Astrocyte (in vitro differentiated cells and primary cell): ENCODE data around the gene ANKDD1A. TPM values are rescaled to one million over a fixed set of nuclear protein-coding genes. Genes with fewer than 3 reads are reported as not detected.

Experiments used
- DNase-seq: peaks from one replicate; pipeline ENCODE4 v3.0.0-alpha.2; 2010; ENCODE audit warnings: low read depth
- FAIRE-seq: peaks from 2 replicates; lab custom pipeline; 2011; peaks lifted over from hg19 to GRCh38; lab: Jason Lieb, UNC
- H2AFZ ChIP-seq: 2 replicates; pipeline ENCODE4 v1.6.0; 2012; ENCODE audit warnings: low read depth, low read length, inconsistent platforms
- H3K27ac ChIP-seq: 2 replicates; pipeline ENCODE4 v1.5.1; 2011; ENCODE audit warnings: low read depth, low read length, inconsistent platforms
- H3K27me3 ChIP-seq: 2 replicates; pipeline ENCODE4 v1.6.0; 2011; ENCODE audit warnings: low read length, inconsistent platforms; ENCODE audit not compliant: insufficient read depth
- H3K36me3 ChIP-seq: 2 replicates; pipeline ENCODE4 v1.5.1; 2011; ENCODE audit warnings: low read length, inconsistent platforms; ENCODE audit not compliant: insufficient read depth
- H3K4me1 ChIP-seq: 2 replicates; pipeline ENCODE4 v1.5.1; 2011; ENCODE audit warnings: low read length, inconsistent platforms; ENCODE audit not compliant: insufficient read depth
- H3K4me2 ChIP-seq: 2 replicates; pipeline ENCODE4 v1.6.0; 2012; ENCODE audit warnings: low read length, inconsistent platforms
- H3K4me3 ChIP-seq: 2 replicates; pipeline ENCODE4 v1.5.1; 2011; ENCODE audit warnings: low read depth, mild to moderate bottlenecking, low read length, inconsistent platforms; ENCODE audit not compliant: insufficient read depth
- H3K79me2 ChIP-seq: 2 replicates; pipeline ENCODE4 v1.6.0; 2012; ENCODE audit warnings: mild to moderate bottlenecking, low read length, inconsistent platforms; ENCODE audit not compliant: insufficient read depth
- H3K9ac ChIP-seq: 2 replicates; pipeline ENCODE4 v1.6.0; 2012; ENCODE audit warnings: mild to moderate bottlenecking, low read length, inconsistent platforms
- H3K9me3 ChIP-seq: 2 replicates; pipeline ENCODE4 v1.5.1; 2012; ENCODE audit warnings: low read depth, mild to moderate bottlenecking, low read length, inconsistent platforms; ENCODE audit not compliant: insufficient read depth
- H4K20me1 ChIP-seq: 2 replicates; pipeline ENCODE4 v1.6.0; 2012; ENCODE audit warnings: low read length, inconsistent platforms; ENCODE audit not compliant: insufficient read depth
- H3K27ac Mint-ChIP-seq: one replicate; pipeline ENCODE4 v1.8.0; 2021; ENCODE audit warnings: mild to moderate bottlenecking, mixed read lengths; ENCODE audit not compliant: unreplicated experiment
- H3K27me3 Mint-ChIP-seq: one replicate; pipeline ENCODE4 v1.8.0; 2021; ENCODE audit warnings: low read depth, mixed read lengths; ENCODE audit not compliant: unreplicated experiment
- H3K36me3 Mint-ChIP-seq: one replicate; pipeline ENCODE4 v1.8.0; 2021; ENCODE audit warnings: low read depth, mixed read lengths; ENCODE audit not compliant: unreplicated experiment
- H3K4me1 Mint-ChIP-seq: one replicate; pipeline ENCODE4 v1.8.0; 2021; ENCODE audit warnings: low read depth, mixed read lengths; ENCODE audit not compliant: unreplicated experiment
- H3K4me3 Mint-ChIP-seq: one replicate; pipeline ENCODE4 v1.8.0; 2021; ENCODE audit warnings: mild to moderate bottlenecking, moderate library complexity, mixed read lengths; ENCODE audit not compliant: unreplicated experiment
- H3K9me3 Mint-ChIP-seq: one replicate; pipeline ENCODE4 v1.8.0; 2021; ENCODE audit warnings: mild to moderate bottlenecking, mixed read lengths; ENCODE audit not compliant: unreplicated experiment
- CTCF ChIP-seq: IDR thresholded peaks from 2 replicates; pipeline ENCODE4 v1.5.1; 2011; ENCODE audit warnings: low read depth, mild to moderate bottlenecking, inconsistent platforms, low read length, moderate library complexity; ENCODE audit not compliant: insufficient read depth
- EZH2 ChIP-seq: IDR thresholded peaks from 2 replicates; pipeline ENCODE4 v1.6.1; 2012; ENCODE audit warnings: mild to moderate bottlenecking, low read length, inconsistent platforms; ENCODE audit not compliant: insufficient read depth
- total RNA-seq: library from RNA; stranded (reverse); gene quantifications from 2 replicates; pipeline ENCODE4 v1.2.1, GENCODE V29; 2021

Gene ANKDD1A
- total RNA-seq, 1 donor from 2014 or later, result 1.6 TPM

- Histone ChIP-seq H3K4me3 (no peak overlapping the region), H2AFZ (no peak overlapping the region), H3K4me1 (peaks cover 9% of the 10 kb centered on the region), H4K20me1 (no peaks in the 10 kb centered on the region), H3K27me3 (no peaks in the 10 kb centered on the region), H3K79me2 (no peaks in the 10 kb centered on the region), H3K27ac (no peak overlapping the region), H3K36me3 (no peaks in the 10 kb centered on the region), H3K4me2 (no peak overlapping the region), H3K9me3 (no peaks in the 10 kb centered on the region), H3K9ac (no peak overlapping the region)
- no peak for FAIRE-seq
- no peak for DNase-seq
- H3K9me3 Mint-ChIP-seq, result no peaks in the 10 kb centered on the region
- H3K36me3 Mint-ChIP-seq, result no peaks in the 10 kb centered on the region
- no peaks in the 10 kb centered on the region for H3K4me1 Mint-ChIP-seq
- H3K27ac Mint-ChIP-seq, result no peak overlapping the region
- no peak for TF ChIP-seq EZH2
- no peak for TF ChIP-seq CTCF
- H3K4me3 Mint-ChIP-seq, result no peak overlapping the region
- peaks cover 9% of the 10 kb centered on the region for H3K27me3 Mint-ChIP-seq
Measured at GRCh38 chr15:64906402-64906801, 5.3 kb upstream of the ANKDD1A start.

- H3K9ac ChIP-seq, result no peak overlapping the region
- no peak for FAIRE-seq
- DNase-seq, result no peak
- TF ChIP-seq CTCF (no peak), EZH2 (no peak)
- no peaks in the 10 kb centered on the region for H3K36me3 ChIP-seq
- H3K36me3 Mint-ChIP-seq, result no peaks in the 10 kb centered on the region
- H3K9me3 ChIP-seq, result no peaks in the 10 kb centered on the region
- H3K4me3 ChIP-seq, result no peak overlapping the region
- H3K4me1 Mint-ChIP-seq, result no peaks in the 10 kb centered on the region
- no peak overlapping the region for H3K4me2 ChIP-seq
- no peak overlapping the region for H3K27ac Mint-ChIP-seq
- H3K27me3 ChIP-seq, result no peaks in the 10 kb centered on the region
- peaks cover 10% of the 10 kb centered on the region for H3K4me1 ChIP-seq
- no peaks in the 10 kb centered on the region for H3K9me3 Mint-ChIP-seq
- H4K20me1 ChIP-seq, result no peaks in the 10 kb centered on the region
- H3K79me2 ChIP-seq, result no peaks in the 10 kb centered on the region
- no peak overlapping the region for H3K4me3 Mint-ChIP-seq
- no peak overlapping the region for H3K27ac ChIP-seq
- peaks cover 18% of the 10 kb centered on the region for H3K27me3 Mint-ChIP-seq
- no peak overlapping the region for H2AFZ ChIP-seq
Measured at GRCh38 chr15:64907991-64908390, 3.7 kb upstream of the ANKDD1A start.

- Mint-ChIP-seq H3K36me3 (peaks cover 2% of the 10 kb centered on the region), H3K4me1 (no peaks in the 10 kb centered on the region), H3K27me3 (peaks cover 24% of the 10 kb centered on the region), H3K9me3 (no peaks in the 10 kb centered on the region), H3K4me3 (peak overlapping the region; percentile 14), H3K27ac (no peak overlapping the region)
- Histone ChIP-seq H2AFZ (no peak overlapping the region), H3K27me3 (no peaks in the 10 kb centered on the region), H3K9ac (no peak overlapping the region), H3K4me3 (no peak overlapping the region), H3K36me3 (no peaks in the 10 kb centered on the region), H3K4me1 (peaks cover 10% of the 10 kb centered on the region), H4K20me1 (no peaks in the 10 kb centered on the region), H3K4me2 (no peak overlapping the region), H3K9me3 (no peaks in the 10 kb centered on the region), H3K79me2 (no peaks in the 10 kb centered on the region), H3K27ac (no peak overlapping the region)
- DNase-seq (no peak), FAIRE-seq (no peak)
- TF ChIP-seq CTCF (no peak), EZH2 (no peak)
Measured at GRCh38 chr15:64909546-64909945, 2.2 kb upstream of the ANKDD1A start.
